ENCODE data around the gene ARID1B. TPM values are rescaled to one million over a fixed set of nuclear protein-coding genes. Genes with fewer than 3 reads are reported as not detected.

ARID1B gene
- total and polyA plus RNA-seq, 11 donors = 15.3 to 76.1 (median 40.7) TPM

- peak; percentile 69 to 95 (median 90) for TF ChIP-seq CTCF (IDR thresholded peaks at IDR 0.05)
- no peak for TF ChIP-seq POLR2A (IDR thresholded peaks at IDR 0.05)
- Histone ChIP-seq H3K36me3 (peaks cover 0 to 87% (median 57%) of the 10 kb centered on the region in 9 donors), H3K9me3 (no peaks in the 10 kb centered on the region), H3K4me1 (peaks cover 0 to 38% (median 14%) of the 10 kb centered on the region in 12 donors), H3K27me3 (no peaks in the 10 kb centered on the region), H3K4me3 (peak overlapping the region in 2 of 12 donors; percentile 35 to 41), H3K27ac (no peak overlapping the region)
- DNase-seq (peak; percentile 58 to 79 (median 73)), ATAC-seq (peak; percentile 23 to 81 (median 76))
- intact Hi-C loops (cut with DNase I) = loop anchor here (2.0 to 10.0 kb wide), 15 partner anchors 42 to 1860 kb away; partner anchors contain the start of gene ARID1B (in 5 of the 10)
- WGBS, 4 donors = 50 to 57% (median 54%) methylated on average over 25 of the region's 25 CpGs
These were observed 407.2 kb downstream of the ARID1B start for GRCh38 chr6:157184202-157185015.

- no peak for TF ChIP-seq CTCF (IDR thresholded peaks at IDR 0.05)
- TF ChIP-seq POLR2A (IDR thresholded peaks at IDR 0.05) = no peak
- peaks cover 0 to 38% (median 14%) of the 10 kb centered on the region in 12 donors for H3K4me1 ChIP-seq
- peaks cover 0 to 94% (median 65%) of the 10 kb centered on the region in 9 donors for H3K36me3 ChIP-seq
- intact Hi-C loops (cut with DNase I) = loop anchor here in 9 of 10 donors (2.0 to 10.0 kb wide), 10 partner anchors 43 to 1860 kb away; partner anchors contain the start of gene ARID1B (in 4 of the 9)
- WGBS, 4 donors = 59 to 74% (median 69%) methylated on average over 8 of the region's 8 CpGs
- H3K9me3 ChIP-seq = no peaks in the 10 kb centered on the region
- ATAC-seq (peak in 2 of 4 donors; percentile 19 to 40), DNase-seq (no peak)
- no peak overlapping the region for H3K4me3 ChIP-seq
- no peaks in the 10 kb centered on the region for H3K27me3 ChIP-seq
- peak overlapping the region in 1 of 12 donors; percentile 2 for H3K27ac ChIP-seq
These were observed 408.0 kb downstream of the ARID1B start for GRCh38 chr6:157185171-157185570.

GRCh38 chr6:157185986-157186385 lies 408.8 kb downstream of the ARID1B start:
- no peak overlapping the region for H3K4me3 ChIP-seq
- ATAC-seq (no peak), DNase-seq (no peak)
- H3K4me1 ChIP-seq = peaks cover 0 to 38% (median 14%) of the 10 kb centered on the region in 12 donors
- no peak for TF ChIP-seq CTCF (IDR thresholded peaks at IDR 0.05)
- TF ChIP-seq POLR2A (IDR thresholded peaks at IDR 0.05) = no peak
- no peaks in the 10 kb centered on the region for H3K27me3 ChIP-seq
- H3K36me3 ChIP-seq = peaks cover 0 to 94% (median 68%) of the 10 kb centered on the region in 9 donors
- 80 to 92% (median 85%) methylated on average over 6 of the region's 6 CpGs for WGBS, 4 donors
- H3K9me3 ChIP-seq = no peaks in the 10 kb centered on the region
- H3K27ac ChIP-seq = no peak overlapping the region
- intact Hi-C loops (cut with DNase I) = loop anchor here in 9 of 10 donors (2.0 to 10.0 kb wide), 10 partner anchors 44 to 1861 kb away; partner anchors contain the start of gene ARID1B (in 4 of the 9)

GRCh38 chr6:157186785-157187181 lies 409.6 kb downstream of the ARID1B start:
- no peak overlapping the region for H3K4me3 ChIP-seq
- intact Hi-C loops (cut with DNase I) = loop anchor here in 9 of 10 donors (5.0 to 10.0 kb wide), 9 partner anchors 44 to 1862 kb away; partner anchors contain the start of gene ARID1B (in 4 of the 9)
- no peak for DNase-seq
- H3K4me1 ChIP-seq = peaks cover 0 to 38% (median 14%) of the 10 kb centered on the region in 12 donors
- H3K27ac ChIP-seq = peak overlapping the region in 9 of 12 donors; percentile 5 to 70 (median 39)
- 39 to 60% (median 45%) methylated on average over 3 of the region's 3 CpGs for WGBS, 4 donors
- H3K27me3 ChIP-seq = no peaks in the 10 kb centered on the region
- no peak for TF ChIP-seq CTCF (IDR thresholded peaks at IDR 0.05)
- TF ChIP-seq POLR2A (IDR thresholded peaks at IDR 0.05) = no peak
- H3K36me3 ChIP-seq = peaks cover 0 to 94% (median 68%) of the 10 kb centered on the region in 9 donors
- no peaks in the 10 kb centered on the region for H3K9me3 ChIP-seq
- peak in 1 of 4 donors; percentile 2 for ATAC-seq
